HG02571 (cell line): ENCODE data around the gene B4GALT4.

Source experiments
- ATAC-seq: cut with Tn5 transposase; IDR thresholded peaks from one replicate; pipeline ENCODE4 v1.9.1; 2021; ENCODE audit warnings: mild to moderate bottlenecking, moderate library complexity; ENCODE audit not compliant: unreplicated experiment

B4GALT4 gene

DNA sequence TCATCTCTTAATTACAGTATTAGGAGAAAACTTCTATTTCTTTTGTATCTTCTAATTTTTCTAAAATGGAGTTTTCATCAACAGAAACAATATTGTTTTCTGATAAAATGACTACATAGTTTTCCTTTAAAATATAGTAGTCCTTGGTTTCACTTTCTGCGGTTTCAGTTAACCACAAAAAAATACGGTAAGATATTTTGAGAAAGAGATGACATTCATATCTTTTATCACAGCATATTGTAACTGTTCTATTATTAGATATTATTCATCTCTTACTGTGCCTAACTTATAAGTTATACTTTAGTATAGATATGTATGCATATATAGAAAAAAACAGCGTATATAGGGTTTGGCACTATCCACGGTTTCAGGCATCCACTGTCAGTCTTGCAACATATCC, 2.3 kb downstream of the B4GALT4 start:
- no peak for ATAC-seq

DNA sequence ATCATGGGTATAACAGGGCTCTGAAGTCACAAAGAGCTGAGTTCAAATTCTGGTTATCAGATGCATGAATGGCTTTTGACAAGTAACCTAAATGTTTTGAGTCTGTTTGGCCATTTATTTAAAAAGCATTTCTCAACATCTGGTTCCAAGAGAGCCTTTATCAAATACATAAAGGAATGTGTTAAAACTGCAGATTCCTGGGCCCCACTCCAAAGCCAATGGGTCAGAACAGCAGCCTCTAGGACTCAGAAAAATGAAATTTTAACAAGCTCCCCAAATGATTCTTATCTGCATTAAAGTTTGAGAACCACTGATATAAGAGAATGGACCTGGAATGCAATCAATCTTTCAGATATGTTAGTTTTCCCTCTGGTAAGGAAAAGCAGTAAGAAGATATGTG, 3.4 kb downstream of the B4GALT4 start:
- no peak for ATAC-seq

DNA sequence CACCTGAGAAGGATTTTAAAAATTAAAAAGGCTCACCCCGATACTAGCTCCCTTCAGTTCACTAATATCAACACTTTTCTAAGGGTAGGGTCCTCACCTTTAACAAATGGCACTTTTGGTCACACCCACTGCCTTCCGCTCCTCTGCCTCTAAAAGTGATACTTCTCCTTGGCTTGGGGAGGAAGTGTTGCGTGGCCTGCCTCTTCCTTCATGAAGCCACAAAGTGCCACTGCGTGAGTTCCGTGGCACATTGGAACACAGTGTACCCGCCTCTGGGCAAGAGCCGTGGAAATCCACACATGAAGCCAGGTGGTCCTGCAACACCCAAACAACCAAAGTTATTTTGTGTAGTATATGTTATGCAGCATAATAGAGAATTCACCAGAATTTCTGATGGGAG, 3.9 kb downstream of the B4GALT4 start:
- no peak for ATAC-seq

DNA sequence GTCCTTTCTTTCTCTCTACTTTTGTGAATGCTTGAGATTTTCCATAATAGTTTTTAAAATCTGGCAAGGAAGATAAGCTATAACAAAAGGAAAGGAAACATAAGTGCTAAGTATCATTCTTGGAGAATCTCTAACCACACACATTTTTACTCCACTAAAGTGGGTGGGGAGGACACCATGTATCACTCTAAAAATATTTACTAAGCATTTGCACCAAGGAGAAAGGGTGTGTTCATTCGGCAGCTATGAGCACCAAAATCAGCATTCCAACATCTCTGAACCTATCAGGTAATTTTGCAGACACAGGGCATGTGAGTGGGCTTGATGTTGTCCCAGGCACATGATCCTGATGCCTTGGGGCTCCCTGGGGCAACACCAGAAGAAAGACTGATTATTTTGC, 5.5 kb downstream of the B4GALT4 start:
- no peak for ATAC-seq

DNA sequence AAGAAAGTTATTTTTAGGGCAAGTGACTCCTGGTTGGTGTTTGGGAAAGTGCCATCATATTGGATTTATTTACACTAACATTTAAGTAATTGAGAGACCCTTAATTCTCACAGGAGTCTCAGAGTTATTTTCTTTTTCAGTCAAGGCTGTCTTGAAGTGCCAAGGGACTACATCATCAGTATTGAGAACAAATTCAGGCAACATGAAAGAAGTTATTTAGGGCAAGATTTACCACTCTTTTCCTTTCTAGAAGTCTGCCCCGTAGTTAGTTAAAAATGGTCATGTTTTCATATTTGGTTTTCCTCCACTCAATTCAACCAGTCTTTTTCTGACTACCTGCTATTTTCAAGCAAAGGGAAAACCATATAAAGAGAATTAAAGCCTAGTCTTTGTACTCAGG, 6.1 kb downstream of the B4GALT4 start:
- no peak for ATAC-seq

DNA sequence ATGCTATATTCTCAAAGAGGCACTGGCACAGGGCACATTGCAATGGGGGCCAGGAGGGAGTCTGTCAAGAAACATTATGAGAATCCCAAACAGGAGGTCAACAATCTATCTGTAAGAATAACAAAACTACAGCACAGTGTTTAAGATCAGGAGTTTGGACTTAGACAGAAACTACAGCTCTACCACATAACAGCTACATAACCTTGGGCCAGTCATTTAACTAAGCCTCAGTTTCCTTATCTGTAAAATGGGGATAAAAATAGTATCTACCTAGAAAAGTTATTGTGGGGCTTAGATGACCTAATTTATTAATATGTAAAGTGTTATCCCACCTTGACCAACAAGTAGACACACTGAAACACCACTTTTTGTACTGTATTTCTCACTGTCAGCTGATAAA, 9.9 kb downstream of the B4GALT4 start:
- ATAC-seq: no peak

DNA sequence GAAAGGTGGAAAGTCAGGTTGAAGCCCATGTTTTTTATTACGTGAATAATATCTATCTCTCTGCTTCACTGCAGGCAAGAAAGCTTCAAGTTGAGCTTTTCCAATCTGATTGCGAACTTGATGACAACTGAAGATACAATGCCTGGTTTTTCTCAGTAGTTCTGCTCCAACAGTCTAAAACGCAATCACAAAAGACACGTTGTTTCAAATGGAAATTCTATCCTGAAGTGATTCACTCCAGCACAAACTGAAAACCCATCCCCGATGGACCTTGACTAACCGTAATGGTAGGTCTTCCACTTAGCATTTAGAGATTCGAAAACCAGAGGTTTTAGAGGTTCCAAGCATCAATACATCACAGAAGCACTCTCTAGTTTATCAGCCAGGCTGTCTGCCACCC, 10.6 kb downstream of the B4GALT4 start:
- ATAC-seq: no peak

DNA sequence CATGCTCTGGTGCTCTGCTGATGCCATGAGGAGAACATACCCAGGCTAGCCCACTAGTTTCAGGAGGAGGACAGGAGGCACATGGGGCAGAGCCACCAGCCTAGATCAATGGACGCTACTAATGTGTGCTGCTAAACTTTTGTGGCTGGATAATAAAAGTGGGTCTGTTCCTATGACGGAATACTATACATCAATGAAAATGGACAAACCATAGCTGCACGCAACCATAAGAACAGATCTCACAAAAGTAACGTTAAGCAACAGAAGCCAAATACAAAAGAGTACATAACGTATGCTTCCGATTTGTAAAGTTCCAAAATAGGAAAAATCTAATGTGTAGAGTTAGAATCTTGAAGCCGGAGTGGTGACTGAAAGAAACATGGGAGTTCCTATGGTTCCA, 11.5 kb downstream of the B4GALT4 start:
- no peak for ATAC-seq

DNA sequence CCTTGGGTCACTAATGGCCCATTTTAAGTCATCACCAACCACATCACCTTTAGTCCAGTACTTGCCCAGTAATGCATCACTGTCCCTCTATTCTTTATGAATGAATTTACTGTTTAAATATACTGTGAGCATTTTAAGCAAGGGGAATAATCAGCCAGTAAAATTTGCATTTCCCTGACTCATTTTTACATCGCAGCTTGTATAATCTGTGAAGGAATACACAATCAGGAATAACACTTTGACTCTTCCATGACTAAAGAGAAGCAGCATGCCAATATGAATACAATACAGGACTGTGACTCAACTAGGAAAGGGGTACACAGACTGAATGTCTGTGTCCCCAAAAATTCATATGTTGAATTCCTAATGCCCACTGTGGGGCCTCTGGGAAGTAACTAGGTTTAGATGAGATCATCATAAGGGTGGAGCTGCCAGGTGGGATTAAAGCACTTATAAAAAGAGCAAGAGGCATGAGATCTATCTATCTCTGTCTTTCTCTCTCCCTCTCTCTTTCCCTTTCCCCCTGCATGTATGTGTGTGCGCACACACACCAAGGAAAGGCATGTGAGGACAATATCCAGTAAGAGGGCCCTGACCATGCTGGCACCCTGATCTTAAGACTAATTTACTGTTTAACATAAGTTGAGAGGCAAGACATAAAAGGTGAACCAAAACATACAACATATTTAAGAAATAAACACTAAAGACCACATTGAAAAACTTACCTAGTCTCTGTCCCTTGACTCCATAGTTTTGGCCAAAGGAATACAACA, 12.1 kb downstream of the B4GALT4 start:
- no peak for ATAC-seq

DNA sequence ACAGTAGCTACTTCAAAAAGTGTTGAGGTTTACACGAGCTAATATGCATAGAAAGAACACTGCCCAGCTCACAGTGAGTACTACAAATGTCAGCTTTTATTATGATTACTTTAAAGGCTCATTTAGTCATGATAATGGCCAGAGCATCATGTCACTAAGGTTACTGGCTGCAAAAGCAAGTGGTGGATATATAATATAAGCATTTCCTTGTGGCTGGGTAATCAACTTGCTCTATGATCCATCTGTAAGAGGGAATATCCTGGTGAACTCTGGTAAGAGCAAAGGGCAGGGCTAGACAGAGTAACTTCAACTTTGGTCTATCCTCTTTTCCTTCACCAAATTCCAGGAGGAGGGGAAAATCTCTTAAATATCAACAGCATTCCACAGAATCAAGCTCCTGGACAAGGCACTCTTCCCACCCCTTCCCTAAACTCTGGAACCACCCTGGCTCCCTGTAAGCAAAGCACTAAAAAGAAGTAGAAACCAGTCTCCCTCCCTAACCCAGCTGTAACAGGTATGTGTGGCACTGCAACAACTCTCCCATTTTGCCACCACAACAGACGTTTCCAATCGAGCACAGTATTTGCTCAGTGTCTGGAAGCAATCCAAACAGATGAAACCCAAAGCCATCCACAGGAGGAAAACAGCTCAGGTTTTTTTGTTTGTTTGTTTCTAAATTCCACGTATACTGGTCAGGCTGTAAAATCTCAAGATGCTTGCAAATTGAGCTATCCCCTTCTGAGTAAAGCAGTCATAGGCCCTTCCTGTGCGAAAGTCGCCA, 13.4 kb downstream of the B4GALT4 start:
- no peak for ATAC-seq

DNA sequence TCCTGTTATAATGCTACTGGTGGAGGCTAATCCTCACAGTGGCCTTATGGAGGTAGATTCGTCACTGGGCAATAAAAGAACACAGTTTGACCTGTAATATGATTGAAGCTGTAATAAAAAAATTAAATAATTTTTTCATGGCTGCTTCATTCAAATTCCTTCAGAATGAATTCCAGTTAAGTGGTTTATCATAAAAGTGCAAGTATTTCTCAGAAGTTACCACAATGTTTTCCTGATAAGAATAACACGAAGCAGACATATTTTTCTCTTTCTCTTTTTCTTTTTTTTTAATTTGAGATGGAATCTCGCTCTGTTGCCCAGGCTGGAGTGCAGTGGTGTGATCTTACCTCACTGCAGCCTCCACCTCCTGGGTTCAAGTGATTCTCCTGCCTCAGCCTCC, 15.6 kb downstream of the B4GALT4 start:
- ATAC-seq: no peak

DNA sequence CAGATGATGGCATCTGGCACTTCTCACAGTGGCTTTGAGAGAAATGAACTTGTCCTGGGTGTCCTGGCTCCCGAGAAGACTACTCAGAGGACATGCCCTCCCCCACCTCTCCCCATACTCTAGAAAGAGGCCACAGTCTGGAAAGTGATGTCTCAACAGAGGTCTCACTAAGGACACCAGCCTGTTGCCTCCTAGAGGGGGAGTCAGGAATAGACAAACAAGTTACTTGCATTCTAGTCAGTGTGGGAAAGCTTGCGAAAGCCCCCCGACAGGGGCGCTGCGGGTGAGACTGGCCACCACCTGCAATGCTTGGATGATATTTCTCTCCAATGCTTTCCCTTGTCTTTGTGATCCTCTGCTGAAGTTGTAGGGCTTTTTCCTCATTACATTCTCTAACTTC, 17.2 kb downstream of the B4GALT4 start:
- ATAC-seq: no peak

DNA sequence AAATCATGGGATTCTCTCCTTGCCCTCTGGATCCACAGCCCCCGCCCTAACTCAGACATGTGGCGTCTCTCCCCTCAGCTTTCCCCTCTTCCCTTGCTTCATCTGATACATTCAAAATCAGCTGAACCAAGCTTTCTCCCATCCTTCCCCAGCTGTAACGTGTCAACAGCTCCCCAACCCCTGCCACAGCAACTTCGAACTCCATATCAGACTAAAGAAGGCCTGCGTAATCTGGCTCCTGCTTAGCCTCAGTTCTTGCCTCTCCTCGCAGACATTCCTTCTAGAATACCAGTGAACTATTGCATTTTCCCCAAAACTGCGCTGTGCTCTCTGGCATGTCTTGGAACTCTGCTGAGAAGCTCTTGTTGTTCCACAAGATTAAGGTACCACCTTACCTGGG, 18.3 kb downstream of the B4GALT4 start:
- no peak for ATAC-seq

DNA sequence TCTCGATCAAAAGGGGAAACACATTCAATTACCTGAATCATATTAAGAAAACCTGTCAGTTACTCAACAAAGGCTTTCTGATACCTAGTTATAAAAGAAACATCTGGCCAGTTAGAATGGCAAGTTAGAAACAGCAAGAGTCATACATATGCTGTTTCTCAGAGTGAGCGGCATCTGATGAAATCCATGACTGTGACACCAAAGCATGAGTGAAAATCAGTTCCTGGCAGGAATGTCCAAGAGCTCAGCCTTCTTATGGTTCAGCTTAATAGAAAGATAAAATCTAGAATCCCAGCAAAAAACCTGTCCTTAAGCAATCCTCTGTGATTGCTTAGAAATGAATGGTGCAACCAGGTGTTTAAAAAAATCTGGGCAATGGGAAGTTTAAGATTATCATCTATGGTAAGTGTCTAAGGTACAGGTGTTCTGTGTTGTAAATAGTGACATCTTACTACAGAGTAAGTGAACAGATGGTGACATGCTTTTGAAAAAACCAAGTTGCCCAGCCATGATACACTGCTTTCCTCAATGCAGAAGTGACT, 18.8 kb downstream of the B4GALT4 start:
- no peak for ATAC-seq

DNA sequence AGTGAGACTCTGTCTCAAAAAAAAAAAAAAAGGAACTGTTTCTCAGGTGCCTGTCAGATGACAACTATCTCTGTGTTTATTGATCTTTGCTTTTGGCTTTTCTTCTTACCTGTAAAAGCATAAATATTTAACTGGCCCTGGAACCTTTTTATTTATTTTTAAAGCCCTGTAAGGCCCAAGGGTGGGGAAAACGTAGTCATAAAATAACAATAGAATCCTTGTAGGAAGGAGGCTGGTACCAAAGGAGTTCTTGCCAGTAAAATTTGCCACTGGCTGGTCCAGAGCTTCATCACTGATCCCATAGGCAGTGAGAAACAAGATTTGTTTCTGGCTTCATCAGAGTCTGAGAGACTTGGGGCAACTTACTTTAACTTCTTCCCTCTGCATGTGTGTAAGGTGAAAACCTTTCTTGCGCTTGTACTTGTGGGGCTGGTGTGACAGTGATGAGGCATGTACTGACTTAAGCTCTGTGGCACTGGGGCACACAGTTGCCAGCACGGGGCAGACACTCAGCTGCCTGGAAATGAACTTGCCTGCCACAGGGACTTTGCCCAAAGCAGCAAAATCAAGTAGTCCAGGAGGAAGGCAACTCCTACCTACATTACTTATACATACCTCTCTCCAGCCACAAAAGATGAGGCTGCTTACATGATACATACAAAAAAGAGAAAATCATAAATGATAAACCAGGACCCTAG, 19.6 kb downstream of the B4GALT4 start:
- no peak for ATAC-seq

DNA sequence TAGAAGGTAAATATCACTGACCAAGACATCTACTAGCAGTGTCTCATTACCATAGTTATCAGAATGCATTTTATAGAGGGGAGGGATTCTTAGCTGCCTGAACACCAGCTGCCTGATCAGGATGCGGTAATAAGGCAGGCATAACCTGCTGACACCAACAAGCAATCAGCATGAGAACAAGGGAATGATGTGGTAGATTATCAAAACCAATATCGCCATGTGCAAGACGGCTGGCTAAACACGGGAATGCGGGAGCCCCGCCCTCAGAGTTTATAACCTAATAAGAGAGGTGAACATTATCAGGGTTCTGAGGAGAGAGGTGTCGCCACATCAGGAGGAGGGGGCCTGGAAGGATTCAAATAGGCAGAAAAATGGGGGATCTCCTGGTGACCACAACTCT, 20.5 kb downstream of the B4GALT4 start:
- ATAC-seq: no peak

DNA sequence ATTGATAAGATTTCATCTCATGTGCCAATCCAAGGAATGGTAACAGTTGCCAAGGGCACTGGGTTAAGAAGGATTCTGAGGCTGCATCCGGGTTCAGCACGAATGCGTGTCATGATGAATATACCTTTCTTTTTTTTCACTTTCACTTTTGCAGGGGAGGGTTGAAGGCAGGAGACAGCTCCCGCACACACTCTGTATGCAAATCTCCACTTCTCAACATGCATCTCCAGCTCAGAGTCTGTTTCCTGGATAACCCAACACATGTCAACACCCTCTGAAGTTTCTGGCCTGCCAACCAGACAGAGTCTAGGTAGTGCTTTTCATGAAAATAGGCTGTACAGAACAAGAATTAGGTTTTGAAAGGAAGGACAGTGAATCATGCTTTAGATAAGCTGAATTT, 21.6 kb downstream of the B4GALT4 start:
- ATAC-seq: peak; percentile 86

DNA sequence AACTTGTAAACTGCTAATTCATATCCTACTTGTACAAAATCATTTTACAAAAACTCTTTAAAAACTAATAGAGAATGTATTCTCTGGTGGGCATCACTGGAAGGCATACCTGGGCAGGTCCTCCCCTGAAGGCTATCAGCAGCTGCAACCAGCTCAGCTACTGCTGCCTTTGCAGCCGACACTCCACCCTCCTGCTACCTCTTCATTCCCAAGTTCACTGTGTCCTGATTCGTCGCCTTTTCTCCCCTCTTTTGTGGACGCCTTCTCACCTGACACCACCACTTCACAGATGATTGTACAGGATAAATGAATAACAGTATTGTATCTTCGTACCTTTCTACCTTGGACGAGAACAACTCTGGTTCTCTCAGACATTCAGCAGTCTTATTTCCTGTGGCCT, 28.9 kb downstream of the B4GALT4 start:
- ATAC-seq: no peak

DNA sequence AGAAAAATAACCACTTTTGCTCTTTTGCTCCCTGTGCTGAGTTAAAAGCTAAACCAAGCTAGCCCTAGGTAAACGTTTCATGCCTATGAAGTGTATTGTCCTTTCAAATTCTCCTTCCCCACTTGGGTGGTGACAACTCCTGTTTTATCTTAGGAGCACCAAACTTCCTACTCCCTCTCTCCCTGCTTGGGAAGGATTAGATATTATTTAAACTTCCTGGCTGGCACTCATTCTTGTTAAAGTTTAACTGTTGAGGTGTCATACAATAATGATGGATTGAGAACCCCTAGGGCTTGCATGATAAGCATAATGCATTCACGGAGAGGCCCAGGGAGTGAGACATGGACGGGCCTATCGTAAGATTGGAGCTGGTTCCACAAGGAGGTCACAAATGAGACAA, 29.5 kb downstream of the B4GALT4 start:
- no peak for ATAC-seq

DNA sequence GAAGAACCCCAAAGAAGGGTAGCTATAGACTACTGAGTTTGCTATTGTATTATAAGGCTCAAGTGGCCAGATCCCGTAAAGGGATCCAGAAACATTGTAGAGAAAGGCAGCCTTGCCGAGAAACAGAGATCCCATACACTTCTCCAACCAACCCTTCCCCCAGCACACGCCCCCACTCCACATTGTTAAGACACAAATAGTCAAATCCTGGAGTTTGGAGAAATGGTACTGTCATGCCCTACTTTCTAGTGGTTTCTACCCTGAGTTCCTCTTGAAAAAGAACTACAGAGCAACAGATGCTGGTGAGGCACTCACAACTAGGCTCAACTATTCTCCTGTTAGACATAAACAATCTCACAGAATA, 33.2 kb downstream of the B4GALT4 start:
- no peak for ATAC-seq

DNA sequence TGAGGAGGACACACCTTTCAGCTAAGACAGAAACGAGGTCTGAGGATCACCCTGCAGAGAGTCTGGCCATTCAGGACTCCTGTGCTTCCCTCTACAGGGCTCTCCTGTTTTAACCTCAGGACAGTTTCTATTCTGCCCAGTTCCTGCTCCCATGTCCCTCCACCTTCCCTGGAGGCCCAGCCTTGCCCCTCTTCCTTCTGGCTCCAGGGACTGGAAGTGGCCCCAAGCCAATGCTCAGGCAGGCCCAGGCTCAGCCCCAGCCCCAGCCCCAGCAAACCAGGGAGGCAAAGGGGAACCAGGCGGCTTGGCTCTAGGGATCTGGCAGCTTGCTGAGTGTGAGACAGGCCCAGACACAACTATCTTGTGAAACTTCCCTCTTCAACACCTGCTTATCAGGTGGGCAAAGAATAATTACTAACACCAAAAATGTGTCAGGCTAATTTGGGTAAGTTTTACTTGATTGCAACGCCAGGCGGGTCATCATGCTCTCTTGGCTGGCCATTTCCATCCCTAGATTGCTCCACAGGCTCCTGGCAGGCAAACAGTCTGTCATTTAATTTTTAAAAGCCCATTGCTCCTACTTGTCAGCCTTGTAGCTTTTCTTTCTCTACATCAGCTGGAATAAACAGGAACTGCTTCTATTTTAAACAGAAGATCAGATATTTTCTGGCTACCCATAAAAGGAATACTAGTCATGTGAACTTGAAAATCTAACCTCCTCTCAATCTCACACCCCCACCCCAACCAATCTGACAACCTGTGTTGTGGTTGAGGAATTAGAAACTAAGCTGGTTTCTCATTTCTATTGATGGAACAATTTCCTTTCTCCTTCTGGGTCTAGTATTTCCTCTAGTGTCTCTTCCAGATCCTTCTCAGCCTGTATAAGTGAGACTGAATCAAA, 33.8 kb downstream of the B4GALT4 start:
- no peak for ATAC-seq
